Thymus (tissue), 11 donors: ENCODE results near the gene HIVEP2. TPM values are rescaled to one million over a fixed set of nuclear protein-coding genes. Genes with fewer than 3 reads are reported as not detected.

Experiments
- DNase-seq, 9 donors: peaks; one replicate each; pipeline ENCODE4 v3.0.0-alpha.2; 2013; ENCODE audit warnings: low spot score in 9 of 9, low read depth in 6 of 9, missing footprints in 1 of 9
- H3K27ac ChIP-seq, 2 donors: one replicate each; pipeline ENCODE4 v1.5.1; 2013; ENCODE audit warnings: control low read depth in 1 of 2, low read depth in 1 of 2, low read length in 1 of 2, mild to moderate bottlenecking in 1 of 2, moderate library complexity in 1 of 2
- H3K27me3 ChIP-seq, 2 donors: one replicate each; pipeline ENCODE4 v1.5.1; 2013; ENCODE audit warnings: low read length in 1 of 2; ENCODE audit not compliant: control insufficient read depth in 2 of 2, insufficient read depth in 1 of 2
- H3K36me3 ChIP-seq, 2 donors: one replicate each; pipeline ENCODE4 v1.5.1; 2013; ENCODE audit warnings: low read length in 1 of 2, mild to moderate bottlenecking in 1 of 2, moderate library complexity in 1 of 2; ENCODE audit not compliant: control insufficient read depth in 2 of 2, insufficient read depth in 2 of 2
- H3K4me1 ChIP-seq, 2 donors: one replicate each; pipeline ENCODE4 v1.5.1; 2013; ENCODE audit warnings: low read length in 2 of 2; ENCODE audit not compliant: control insufficient read depth in 2 of 2, insufficient read depth in 2 of 2
- H3K4me3 ChIP-seq, 2 donors: one replicate each; pipeline ENCODE4 v1.5.1; 2013; ENCODE audit warnings: low read length in 2 of 2, control low read depth in 1 of 2, mild to moderate bottlenecking in 1 of 2
- H3K9me3 ChIP-seq, 2 donors: one replicate each; pipeline ENCODE4 v1.5.1; 2013; ENCODE audit warnings: low read length in 1 of 2, mild to moderate bottlenecking in 1 of 2; ENCODE audit not compliant: control insufficient read depth in 2 of 2, insufficient read depth in 1 of 2
- WGBS: extraction: QIAGEN DNeasy Blood & Tissue Kit; methylation state at CpG from one replicate; pipeline ENCODE4 v1.1.7; 2013; 5-methylcytosine and 5-hydroxymethylcytosine counted together
- polyA plus RNA-seq: library from polyadenylated mRNA; stranded (reverse); fragments of 200-250 nt; gene quantifications from one replicate; pipeline ENCODE4 v1.2.3, GENCODE V29; 2013
- total RNA-seq: library from RNA; stranded (reverse); fragments of 120-200 nt; gene quantifications from one replicate; pipeline ENCODE4 v1.2.4, GENCODE V29; 2013
- donor health status: healthy.

HIVEP2 gene
- total and polyA plus RNA-seq, 2 donors: 11.6 to 16.4 TPM

GRCh38 chr6:142850679-142851423, 94.1 kb downstream of the HIVEP2 start:
- 92% methylated on average over 3 of the region's 3 CpGs for WGBS
- Histone ChIP-seq H3K27ac (peak overlapping the region in 1 of 2 donors; percentile 31), H3K4me3 (no peak overlapping the region), H3K36me3 (no peaks in the 10 kb centered on the region), H3K9me3 (no peaks in the 10 kb centered on the region), H3K27me3 (no peaks in the 10 kb centered on the region), H3K4me1 (peaks cover 33 to 45% of the 10 kb centered on the region in 2 donors)
- no peak for DNase-seq

GRCh38 chr6:142848976-142849375, 96.0 kb downstream of the HIVEP2 start:
- H3K27me3 ChIP-seq: no peaks in the 10 kb centered on the region
- H3K36me3 ChIP-seq: peaks cover 0 to 4% of the 10 kb centered on the region in 2 donors
- no peak overlapping the region for H3K4me3 ChIP-seq
- no peaks in the 10 kb centered on the region for H3K9me3 ChIP-seq
- WGBS: 79% methylated on average over 3 of the region's 3 CpGs
- H3K4me1 ChIP-seq: peaks cover 25 to 45% of the 10 kb centered on the region in 2 donors
- no peak overlapping the region for H3K27ac ChIP-seq
- no peak for DNase-seq

DNA sequence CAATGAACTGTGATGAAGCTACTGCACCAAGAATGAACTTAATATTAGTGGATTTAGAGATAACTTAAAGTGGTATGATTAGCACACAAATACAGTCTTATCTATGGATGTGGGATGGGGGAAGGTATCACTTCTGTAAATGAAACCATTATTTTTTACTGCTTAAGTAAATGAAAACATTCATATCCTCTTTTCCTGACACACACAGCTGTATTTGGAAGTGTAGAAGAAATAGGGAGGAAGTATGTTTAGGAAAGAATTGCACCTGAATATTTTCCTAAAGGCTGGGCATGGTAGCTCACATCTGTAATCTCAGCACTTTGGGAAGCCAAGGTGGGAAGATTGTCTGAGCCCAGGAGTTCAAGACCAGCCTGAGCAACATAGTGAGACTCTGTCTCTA, 96.8 kb downstream of the HIVEP2 start:
- no peak overlapping the region for H3K4me3 ChIP-seq
- H3K9me3 ChIP-seq: no peaks in the 10 kb centered on the region
- no peak overlapping the region for H3K27ac ChIP-seq
- peaks cover 22 to 44% of the 10 kb centered on the region in 2 donors for H3K4me1 ChIP-seq
- H3K27me3 ChIP-seq: no peaks in the 10 kb centered on the region
- H3K36me3 ChIP-seq: peaks cover 0 to 4% of the 10 kb centered on the region in 2 donors
- DNase-seq: no peak

- no peak overlapping the region for H3K4me3 ChIP-seq
- H3K36me3 ChIP-seq: peaks cover 0 to 4% of the 10 kb centered on the region in 2 donors
- peaks cover 28 to 49% of the 10 kb centered on the region in 2 donors for H3K4me1 ChIP-seq
- H3K27ac ChIP-seq: peak overlapping the region in 1 of 2 donors; percentile 27
- no peaks in the 10 kb centered on the region for H3K27me3 ChIP-seq
- WGBS: 97% methylated on average over 5 of the region's 5 CpGs
- no peaks in the 10 kb centered on the region for H3K9me3 ChIP-seq
- no peak for DNase-seq
These were observed 98.1 kb downstream of the HIVEP2 start for GRCh38 chr6:142846883-142847287.

- Histone ChIP-seq H3K4me3 (no peak overlapping the region), H3K36me3 (peaks cover 0 to 4% of the 10 kb centered on the region in 2 donors), H3K4me1 (peaks cover 28 to 49% of the 10 kb centered on the region in 2 donors), H3K27ac (peak overlapping the region in 1 of 2 donors; percentile 27), H3K9me3 (no peaks in the 10 kb centered on the region), H3K27me3 (no peaks in the 10 kb centered on the region)
- DNase-seq: no peak
- WGBS: 94% methylated on average over 2 of the region's 2 CpGs
These were observed 98.5 kb downstream of the HIVEP2 start for GRCh38 chr6:142846459-142846831.

DNA sequence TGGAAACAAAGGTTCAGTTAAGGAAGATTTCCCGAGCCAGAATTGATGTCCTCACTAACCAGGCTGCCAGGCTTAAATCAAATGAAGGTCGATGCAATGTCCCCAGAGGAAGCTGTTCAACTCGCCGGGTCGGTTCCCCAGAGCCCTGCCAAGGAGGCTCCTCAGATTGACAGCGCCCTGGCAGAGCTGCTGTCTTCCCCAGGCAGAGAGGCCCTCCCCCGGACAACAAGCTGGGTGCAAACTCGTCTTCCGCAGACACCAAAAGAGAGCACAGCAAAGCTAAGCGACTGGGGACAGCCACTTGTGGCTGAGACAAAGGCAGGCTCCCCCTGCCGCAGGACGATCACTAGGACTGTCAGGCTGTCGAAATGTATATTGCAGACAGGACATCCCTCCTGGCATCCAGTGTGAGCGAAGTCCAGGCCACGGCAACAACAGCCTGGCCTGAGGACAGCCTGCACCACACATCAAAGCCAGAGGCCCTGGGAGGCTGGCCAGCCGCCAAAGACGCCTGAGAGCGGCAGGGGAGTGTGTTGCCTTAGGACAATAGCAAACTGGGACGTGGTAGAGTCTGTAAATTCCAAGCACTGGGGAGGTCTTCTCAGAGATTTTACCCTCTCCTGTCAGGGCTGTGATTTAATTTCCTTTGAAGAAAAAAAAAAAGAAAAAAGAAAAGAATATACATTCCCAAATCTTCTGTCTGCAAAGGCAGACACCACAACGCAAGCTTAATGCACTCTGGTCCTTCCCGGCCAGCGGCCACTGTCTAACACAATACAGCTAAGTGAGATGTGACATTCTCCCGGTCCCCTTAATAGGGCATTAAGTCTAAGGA, 99.1 kb downstream of the HIVEP2 start:
- H3K4me1 ChIP-seq: peaks cover 28 to 47% of the 10 kb centered on the region in 2 donors
- peaks cover 0 to 4% of the 10 kb centered on the region in 2 donors for H3K36me3 ChIP-seq
- no peak overlapping the region for H3K4me3 ChIP-seq
- no peaks in the 10 kb centered on the region for H3K27me3 ChIP-seq
- DNase-seq: peak in 2 of 9 donors; percentile 36 to 56
- H3K9me3 ChIP-seq: no peaks in the 10 kb centered on the region
- peak overlapping the region; percentile 58 to 83 for H3K27ac ChIP-seq
- 78% methylated on average over 23 of the region's 23 CpGs for WGBS

DNA sequence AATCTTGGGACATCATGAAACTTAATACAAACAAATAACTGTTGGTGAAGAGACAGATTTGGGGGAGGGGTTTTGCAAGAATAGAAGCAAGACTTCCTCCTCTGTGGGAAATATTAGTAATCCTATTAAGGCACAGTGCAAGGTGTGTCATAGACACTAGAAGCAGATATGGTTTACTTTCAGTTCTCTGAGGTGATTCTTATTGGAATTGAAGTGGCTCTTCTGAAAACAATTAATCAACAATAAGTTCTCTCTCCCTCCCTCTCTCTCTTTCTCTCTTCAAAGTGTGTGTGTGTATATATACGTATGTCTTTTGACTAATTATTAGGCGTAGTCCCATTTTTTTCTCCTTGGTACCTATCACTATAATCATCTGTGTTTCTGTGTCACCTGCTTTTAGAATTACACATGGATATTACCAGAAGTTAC, 99.8 kb downstream of the HIVEP2 start:
- 85% methylated on average over 2 of the region's 2 CpGs for WGBS
- Histone ChIP-seq H3K27ac (peak overlapping the region; percentile 58 to 83), H3K4me1 (peaks cover 28 to 47% of the 10 kb centered on the region in 2 donors), H3K27me3 (no peaks in the 10 kb centered on the region), H3K4me3 (no peak overlapping the region), H3K9me3 (no peaks in the 10 kb centered on the region), H3K36me3 (peaks cover 0 to 4% of the 10 kb centered on the region in 2 donors)
- DNase-seq: no peak

DNA sequence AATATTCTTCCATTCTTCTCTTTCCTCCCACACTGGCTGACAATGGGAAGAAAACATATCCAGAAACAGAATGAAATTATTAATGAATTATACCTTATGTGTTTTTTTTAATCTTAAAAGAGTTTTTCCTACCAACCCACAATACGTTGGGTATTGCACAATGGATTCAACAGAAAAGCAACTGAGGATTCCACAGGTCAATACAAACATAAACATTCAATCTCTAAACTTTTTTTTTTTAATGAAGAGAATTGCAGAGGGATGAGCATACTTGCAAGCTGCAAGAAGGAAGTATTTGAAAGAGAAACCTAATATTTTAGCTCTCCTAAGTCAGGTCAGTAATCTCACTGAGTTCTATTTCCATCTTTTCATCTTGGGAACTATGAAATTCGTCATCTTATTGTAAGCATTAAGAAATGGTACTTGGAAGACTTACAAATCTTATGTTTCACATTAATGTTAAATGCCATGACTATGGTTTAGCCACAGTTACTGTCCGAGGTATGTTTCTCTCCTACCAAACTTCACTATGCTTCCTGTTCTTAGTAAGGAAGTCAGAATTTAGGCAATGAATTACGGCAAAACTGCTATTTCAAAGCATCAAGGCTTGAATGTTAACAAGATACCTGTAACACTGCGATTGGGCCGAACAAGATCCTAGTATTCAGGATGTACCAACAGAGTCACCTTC, 100.8 kb downstream of the HIVEP2 start:
- Histone ChIP-seq H3K27me3 (no peaks in the 10 kb centered on the region), H3K4me3 (no peak overlapping the region), H3K4me1 (peaks cover 28 to 42% of the 10 kb centered on the region in 2 donors), H3K9me3 (no peaks in the 10 kb centered on the region), H3K36me3 (peaks cover 0 to 4% of the 10 kb centered on the region in 2 donors), H3K27ac (no peak overlapping the region)
- DNase-seq: no peak
- 33% methylated on average over 6 of the region's 6 CpGs for WGBS
